A549 (cell line): Measurements from ENCODE around the gene CCDC88B. TPM values are rescaled to one million over a fixed set of nuclear protein-coding genes. Genes with fewer than 3 reads are reported as not detected.
A peak's percentile ranks its signal among the peaks of the same experiment; 100 is the strongest.

ENCODE experiments used
- ATAC-seq, 2 experiments: fragments of 200-7000 bp in 1 of 2; fragments of >200 bp in 1 of 2; cut with Nextera tagmentation in 1 of 2; cut with Tn5 transposase in 1 of 2; 3 replicates each; pipeline versions ENCODE4 v1.8.0 to v1.9.1; 2018 to 2020; ENCODE audit warnings: mild to moderate bottlenecking in 1 of 2, moderate library complexity in 1 of 2
- CTCF ChIA-PET: fragments of 300-600 bp; sonication (Branson Sonifier 250); formaldehyde crosslinking; extraction: SDS; loops from one replicate; lab custom pipeline; 2021; ENCODE audit warnings: antibody characterized with exemption, inconsistent platforms; lab: Yijun Ruan, JAX
- POLR2A ChIA-PET: fragments of 350-600 bp; formaldehyde crosslinking; extraction: SDS; loops from one replicate; lab custom pipeline; 2021; ENCODE audit warnings: antibody characterized with exemption, inconsistent platforms; lab: Yijun Ruan, JAX
- DNase-seq, 2 experiments: peaks; one replicate each; pipeline versions ENCODE4 v3.0.0 to v3.0.0-alpha.2; 2011 to 2016; ENCODE audit warnings: low read depth in 1 of 2, low spot score in 1 of 2
- FAIRE-seq: peaks from 2 replicates; lab custom pipeline; 2011; peaks lifted over from hg19 to GRCh38; lab: Jason Lieb, UNC
- H3K27ac ChIP-seq, 2 experiments: fragments of >200 bp; sonication (Bioruptor Twin); formaldehyde crosslinking; 3 replicates each; pipeline ENCODE4 v1.5.1; 2016 to 2017
- H3K4me1 ChIP-seq: fragments of >200 bp; sonication (Bioruptor Twin); formaldehyde crosslinking; 3 replicates; pipeline ENCODE4 v1.6.1; 2016
- H3K4me2 ChIP-seq: fragments of >200 bp; sonication (Bioruptor Twin); formaldehyde crosslinking; 3 replicates; pipeline ENCODE4 v1.6.1; 2016
- H3K4me3 ChIP-seq: fragments of >200 bp; sonication (Bioruptor Twin); formaldehyde crosslinking; 3 replicates; pipeline ENCODE4 v1.5.1; 2016
- H3K9me3 ChIP-seq: fragments of >200 bp; sonication (Bioruptor Twin); formaldehyde crosslinking; 3 replicates; pipeline ENCODE4 v1.6.1; 2016
- BHLHE40 ChIP-seq: IDR thresholded peaks from 2 replicates; pipeline ENCODE4 v1.6.1; 2012; ENCODE audit warnings: low read depth, low read length, inconsistent platforms
- EHMT2 ChIP-seq: fragments of 200-600 bp; sonication (generic); IDR thresholded peaks from 2 replicates; pipeline ENCODE4 v1.6.1; 2016; ENCODE audit warnings: antibody characterized with exemption, low read depth, mild to moderate bottlenecking, moderate library complexity
- FOSB ChIP-seq: fragments of 250-450 bp; sonication (Bioruptor Pico); IDR thresholded peaks from 2 replicates; pipeline ENCODE4 v1.5.0; 2020; ENCODE audit warnings: mild to moderate bottlenecking, moderate library complexity
- FOXS1 ChIP-seq: fragments of 250-450 bp; sonication (Bioruptor Pico); IDR thresholded peaks from 2 replicates; pipeline ENCODE4 v1.5.0; 2020; ENCODE audit warnings: mild to moderate bottlenecking, moderate library complexity
- GATA3 ChIP-seq: IDR thresholded peaks from 2 replicates; pipeline ENCODE4 v1.6.1; 2012; ENCODE audit warnings: borderline replicate concordance
- HDAC2 ChIP-seq: fragments of 200-600 bp; sonication (generic); IDR thresholded peaks from 2 replicates; pipeline ENCODE4 v1.6.1; 2016
- HOXA7 ChIP-seq: fragments of 250-450 bp; sonication (Bioruptor Pico); IDR thresholded peaks from 2 replicates; pipeline ENCODE4 v1.5.0; 2020; ENCODE audit warnings: mild to moderate bottlenecking, moderate library complexity
- JUN ChIP-seq, 2 experiments: fragments of >200 bp; sonication (Bioruptor Twin); formaldehyde crosslinking; IDR thresholded peaks; 2 replicates in 1 of 2; 3 replicates in 1 of 2; pipeline ENCODE4 v1.6.1; 2016 to 2017
- JUNB ChIP-seq: fragments of >200 bp; sonication (Bioruptor Twin); formaldehyde crosslinking; IDR thresholded peaks from 2 replicates; pipeline ENCODE4 v1.6.1; 2016
- KDM1A ChIP-seq: fragments of 200-600 bp; sonication (generic); IDR thresholded peaks from 2 replicates; pipeline ENCODE4 v1.6.1; 2016; ENCODE audit warnings: low read depth, mild to moderate bottlenecking
- MAFK ChIP-seq: fragments of 450-650 bp; IDR thresholded peaks from 2 replicates; pipeline ENCODE4 v1.6.1; 2014; ENCODE audit not compliant: partially characterized antibody
- MAZ ChIP-seq: fragments of 150-350 bp; IDR thresholded peaks from 2 replicates; pipeline ENCODE4 v1.6.1; 2014; ENCODE audit warnings: antibody characterized with exemption, low read depth, low read length, borderline replicate concordance
- MYC ChIP-seq: IDR thresholded peaks from 2 replicates; pipeline ENCODE4 v1.6.1; 2012; ENCODE audit warnings: mild to moderate bottlenecking, inconsistent platforms, low read length, improper control_type of control experiment, borderline replicate concordance
- NFE2L2 ChIP-seq: fragments of 150-350 bp; conservative IDR thresholded peaks from 2 replicates; pipeline ENCODE4 v1.6.1; 2014; ENCODE audit warnings: low read length
- NPAS2 ChIP-seq: fragments of 250-450 bp; sonication (Bioruptor Pico); IDR thresholded peaks from 2 replicates; pipeline ENCODE4 v1.8.0; 2022; ENCODE audit warnings: mild to moderate bottlenecking, moderate library complexity, borderline replicate concordance
- PHF8 ChIP-seq: fragments of 200-600 bp; sonication (generic); IDR thresholded peaks from 2 replicates; pipeline ENCODE4 v1.6.1; 2016; ENCODE audit warnings: low read depth, mild to moderate bottlenecking, antibody characterized with exemption, moderate library complexity, borderline replicate concordance
- POLR2AphosphoS2 ChIP-seq: conservative IDR thresholded peaks from 2 replicates; pipeline ENCODE4 v1.6.1; 2012; ENCODE audit warnings: low read length, improper control_type of control experiment, inconsistent platforms
- RARB ChIP-seq: fragments of 250-450 bp; sonication (Bioruptor Pico); IDR thresholded peaks from 2 replicates; pipeline ENCODE4 v1.8.0; 2021; ENCODE audit warnings: mild to moderate bottlenecking, moderate library complexity
- RNF2 ChIP-seq: fragments of 200-600 bp; sonication (generic); IDR thresholded peaks from 2 replicates; pipeline ENCODE4 v1.6.1; 2016; ENCODE audit warnings: low read depth, mild to moderate bottlenecking, antibody characterized with exemption, moderate library complexity, borderline replicate concordance
- TP53 ChIP-seq: fragments of 250-450 bp; sonication (Bioruptor Pico); IDR thresholded peaks from 2 replicates; pipeline ENCODE4 v1.5.0; 2021; ENCODE audit warnings: mild to moderate bottlenecking, moderate library complexity
- ZNF302 ChIP-seq: fragments of 250-450 bp; sonication (Bioruptor Pico); IDR thresholded peaks from 2 replicates; pipeline ENCODE4 v1.9.0; 2021; ENCODE audit warnings: inconsistent platforms, mild to moderate bottlenecking, moderate library complexity
- WGBS: methylation state at CpG from one replicate; pipeline ENCODE4 v1.1.6; 2017; ENCODE audit errors: missing lambda C conversion rate; 5-methylcytosine and 5-hydroxymethylcytosine counted together
- polyA plus RNA-seq, 4 experiments: library from polyadenylated mRNA; depleted of rRNA in 3 of 4; stranded (reverse); fragments of >200 nt; fragmentation: RNase III in 1 of 4; extraction: RNeasy Plus Mini Kit Qiagen cat#74134 plus additional on column Dnase treatment in 1 of 4; gene quantifications; 2 replicates in 3 of 4; 3 replicates in 1 of 4; pipeline ENCODE4 v1.2.3, GENCODE V29; 2011 to 2017
- TF ChIP-seq, protein P1 (sequence below): fragments of 450-650 bp; IDR thresholded peaks from 2 replicates; pipeline ENCODE4 v1.6.1; 2014; ENCODE audit warnings: antibody characterized with exemption
- TF ChIP-seq, protein P2 (sequence below): fragments of >200 bp; sonication (Bioruptor Twin); formaldehyde crosslinking; IDR thresholded peaks from 3 replicates; pipeline ENCODE4 v1.6.1; 2016
- TF ChIP-seq, protein P3 (sequence below): fragments of >200 bp; sonication (Bioruptor Twin); formaldehyde crosslinking; IDR thresholded peaks from 2 replicates; pipeline ENCODE4 v1.6.1; 2016

Gene CCDC88B
- polyA plus RNA-seq, 2 of the 4 experiments (the other 2 are of a cell fraction): 4.8 to 8.8 TPM

DNA sequence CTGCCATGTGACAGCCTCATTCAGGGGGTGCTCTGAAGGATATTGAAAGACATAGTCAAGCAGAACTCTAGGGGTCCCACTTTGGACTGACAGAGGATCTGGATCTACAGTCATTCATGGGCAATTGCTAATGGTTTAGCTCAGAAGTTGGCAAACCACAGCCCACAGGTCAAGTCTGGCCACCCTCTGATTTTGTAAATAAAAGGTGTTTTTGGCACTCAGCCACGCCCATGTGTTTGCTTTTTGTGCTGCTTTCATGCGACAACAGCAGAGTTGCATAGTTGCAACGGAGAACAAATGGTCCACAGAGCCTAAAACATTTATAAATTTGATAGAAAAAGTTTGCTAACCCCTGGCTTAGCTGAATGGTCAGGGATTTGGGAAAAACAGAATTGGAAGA is 60.7 kb downstream of the CCDC88B start (continued):
- TF ChIP-seq, protein P1, sequence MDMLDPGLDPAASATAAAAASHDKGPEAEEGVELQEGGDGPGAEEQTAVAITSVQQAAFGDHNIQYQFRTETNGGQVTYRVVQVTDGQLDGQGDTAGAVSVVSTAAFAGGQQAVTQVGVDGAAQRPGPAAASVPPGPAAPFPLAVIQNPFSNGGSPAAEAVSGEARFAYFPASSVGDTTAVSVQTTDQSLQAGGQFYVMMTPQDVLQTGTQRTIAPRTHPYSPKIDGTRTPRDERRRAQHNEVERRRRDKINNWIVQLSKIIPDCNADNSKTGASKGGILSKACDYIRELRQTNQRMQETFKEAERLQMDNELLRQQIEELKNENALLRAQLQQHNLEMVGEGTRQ: no peak
- TF ChIP-seq RARB (CRISPR knock-in tag) (no peak), NFE2L2 (no peak)

DNA sequence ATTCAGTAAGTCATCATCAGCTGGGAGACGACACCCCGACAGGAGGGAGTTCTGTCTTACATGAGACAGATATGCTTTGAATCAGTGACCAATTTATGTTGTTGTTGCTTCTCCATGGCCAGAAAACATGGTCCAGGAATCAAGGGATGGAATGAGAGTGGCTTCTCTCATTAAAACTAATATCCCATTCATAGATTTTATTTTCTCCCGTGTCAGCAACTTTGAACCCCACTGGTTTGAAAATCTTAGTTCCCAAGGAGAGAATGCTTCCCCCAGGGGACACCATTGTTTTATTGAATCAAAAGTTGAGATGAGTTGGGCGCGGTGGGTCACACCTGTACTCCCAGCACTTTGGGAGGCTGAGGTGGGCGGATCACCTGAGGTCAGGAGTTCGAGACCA is 61.8 kb downstream of the CCDC88B start:
- TF ChIP-seq BHLHE40: no peak
- TF ChIP-seq MAFK: peak; percentile 63
- ChIA-PET POLR2A (no interaction called here), CTCF (interaction anchor here (2.1 kb wide), 1 partner anchor 18 kb away, joined by 5 read pairs; no protein-coding TSS in a partner anchor)
- 0 out of 3 replicates have a peak, but pooled peaks cover 8% of the 10 kb centered on the region for H3K4me1 ChIP-seq
- no peak overlapping the region for H3K27ac ChIP-seq
- no peak overlapping the region for H3K4me3 ChIP-seq
- no peak for ATAC-seq
- H3K9me3 ChIP-seq: peaks cover 12% of the 10 kb centered on the region
- FAIRE-seq: no peak
- no peak overlapping the region for H3K4me2 ChIP-seq
- 48% methylated on average over 7 of the region's 7 CpGs for WGBS
- DNase-seq: no peak

GRCh38 chr11:64403106-64403505 is 63.1 kb downstream of the CCDC88B start:
- H3K4me3 ChIP-seq: no peak overlapping the region
- no peak overlapping the region for H3K4me2 ChIP-seq
- ChIA-PET POLR2A (no interaction called here), CTCF (interaction anchor here (0.9 to 2.1 kb wide), 2 partner anchors 19 to 48 kb away, joined by 3 to 5 read pairs; no protein-coding TSS in a partner anchor)
- H3K4me1 ChIP-seq: 0 out of 3 replicates have a peak, but pooled peaks cover 8% of the 10 kb centered on the region
- ATAC-seq (no peak), FAIRE-seq (no peak), DNase-seq (no peak)
- no peak overlapping the region for H3K27ac ChIP-seq
- TF ChIP-seq KDM1A (no peak), FOSB (no peak)
- peaks cover 12% of the 10 kb centered on the region for H3K9me3 ChIP-seq
- 41% methylated on average over 5 of the region's 5 CpGs for WGBS

DNA sequence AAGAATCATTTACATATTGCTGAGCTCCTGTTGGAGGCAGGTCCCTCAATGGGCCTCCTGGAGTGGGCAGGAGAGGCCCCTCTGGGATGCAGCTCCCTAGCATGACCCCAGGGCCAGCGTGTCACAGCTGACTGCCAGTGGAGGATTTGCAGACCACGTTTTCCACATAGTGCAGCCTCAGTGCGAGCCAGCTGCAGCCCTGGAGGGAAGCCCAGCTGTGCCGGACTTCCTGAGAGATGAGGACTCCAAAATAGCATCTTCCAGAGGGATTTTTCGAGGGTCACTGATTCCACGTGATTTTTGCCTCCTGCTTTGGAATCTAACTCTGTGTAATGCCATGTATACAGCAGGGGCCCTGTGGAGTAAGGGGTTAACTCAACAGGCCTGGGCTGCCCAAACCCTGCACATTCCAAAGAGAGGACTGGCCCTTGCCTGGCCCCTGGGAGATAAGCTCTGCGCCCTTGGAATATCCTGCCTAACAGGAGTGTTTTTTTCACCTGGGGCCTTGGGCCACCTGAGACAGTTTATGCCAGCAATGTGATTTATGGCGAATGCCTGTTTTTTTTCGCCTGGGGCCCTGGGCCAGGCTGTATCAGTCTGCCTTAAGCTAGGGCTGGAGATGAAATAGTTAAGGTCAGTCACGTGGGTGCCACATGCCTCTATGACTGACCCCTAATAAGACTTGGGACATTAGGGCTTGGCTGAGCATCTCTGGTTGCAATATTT is 66.4 kb downstream of the CCDC88B start:
- no peak for DNase-seq
- Histone ChIP-seq H3K4me1 (no peaks in the 10 kb centered on the region), H3K27ac (no peak overlapping the region), H3K4me3 (no peak overlapping the region), H3K4me2 (no peak overlapping the region), H3K9me3 (peaks cover 12% of the 10 kb centered on the region)
- POLR2A ChIA-PET: no interaction called here
- FAIRE-seq: no peak
- 62% methylated on average over 10 of the region's 10 CpGs for WGBS
- no peak for TF ChIP-seq MYC
- TF ChIP-seq POLR2AphosphoS2: no peak
- no peak for TF ChIP-seq EHMT2
- no peak for TF ChIP-seq PHF8
- no peak for TF ChIP-seq JUN (IDR thresholded peaks at IDR 0.05)
- TF ChIP-seq HDAC2: no peak
- TF ChIP-seq TP53 (CRISPR knock-in tag): no peak
- TF ChIP-seq, protein P2, sequence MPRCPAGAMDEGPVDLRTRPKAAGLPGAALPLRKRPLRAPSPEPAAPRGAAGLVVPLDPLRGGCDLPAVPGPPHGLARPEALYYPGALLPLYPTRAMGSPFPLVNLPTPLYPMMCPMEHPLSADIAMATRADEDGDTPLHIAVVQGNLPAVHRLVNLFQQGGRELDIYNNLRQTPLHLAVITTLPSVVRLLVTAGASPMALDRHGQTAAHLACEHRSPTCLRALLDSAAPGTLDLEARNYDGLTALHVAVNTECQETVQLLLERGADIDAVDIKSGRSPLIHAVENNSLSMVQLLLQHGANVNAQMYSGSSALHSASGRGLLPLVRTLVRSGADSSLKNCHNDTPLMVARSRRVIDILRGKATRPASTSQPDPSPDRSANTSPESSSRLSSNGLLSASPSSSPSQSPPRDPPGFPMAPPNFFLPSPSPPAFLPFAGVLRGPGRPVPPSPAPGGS: no peak
- TF ChIP-seq NPAS2 (CRISPR knock-in tag): no peak
- TF ChIP-seq, protein P3, sequence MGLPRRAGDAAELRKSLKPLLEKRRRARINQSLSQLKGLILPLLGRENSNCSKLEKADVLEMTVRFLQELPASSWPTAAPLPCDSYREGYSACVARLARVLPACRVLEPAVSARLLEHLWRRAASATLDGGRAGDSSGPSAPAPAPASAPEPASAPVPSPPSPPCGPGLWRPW: no peak
- TF ChIP-seq RARB (CRISPR knock-in tag): no peak
- TF ChIP-seq FOXS1 (CRISPR knock-in tag): no peak
- no peak for TF ChIP-seq MAZ
- no peak for TF ChIP-seq HOXA7 (CRISPR knock-in tag)
- no peak for TF ChIP-seq RNF2
- TF ChIP-seq JUNB: no peak
- no peak for TF ChIP-seq ZNF302
- TF ChIP-seq NFE2L2: no peak
- no peak for TF ChIP-seq GATA3
- CTCF ChIA-PET: interaction anchor here (1.1 to 2.0 kb wide), 7 partner anchors 13 to 245 kb away, joined by 3 to 10 read pairs (median 4); no protein-coding TSS in a partner anchor
- no peak for ATAC-seq
